Peyer's patch (tissue), 4 donors: ENCODE measurements around the gene ASZ1.

ENCODE experiments used
- POLR2A ChIP-seq, 2 donors: fragments of 450-650 bp; IDR thresholded peaks; one replicate each; pipeline ENCODE4 v1.5.1; 2017; ENCODE audit warnings: antibody characterized with exemption in 2 of 2, mild to moderate bottlenecking in 2 of 2, moderate library complexity in 2 of 2
- TF ChIP-seq, protein P1 (sequence below), 6 experiments: fragments of 450-650 bp in 4 of 6; fragments of 200-600 bp in 2 of 6; sonication (generic) in 1 of 6; IDR thresholded peaks; one replicate each; pipeline ENCODE4 v1.5.1; 2017 to 2019; ENCODE audit warnings: antibody characterized with exemption in 6 of 6, mild to moderate bottlenecking in 3 of 6, moderate library complexity in 1 of 6

DNA sequence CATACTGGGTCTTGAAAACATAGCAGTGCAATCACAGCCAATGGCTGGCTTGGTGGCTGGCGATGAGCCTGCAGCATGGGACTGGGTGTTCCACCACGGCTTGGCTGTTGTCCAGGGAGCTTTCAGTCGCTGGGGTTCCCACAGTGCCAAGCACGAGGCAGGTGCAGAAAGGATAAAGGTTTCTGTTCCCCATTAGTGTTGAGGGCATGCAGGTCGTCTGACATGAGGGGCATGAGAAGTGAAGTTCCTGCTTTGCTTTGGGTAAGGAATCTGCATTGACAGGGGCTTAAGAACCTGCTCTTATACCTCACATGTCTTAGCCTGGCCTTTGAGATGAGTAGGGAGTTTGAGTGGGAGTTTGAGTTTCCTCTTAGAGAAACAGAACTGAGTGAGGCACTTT, 43.5 kb upstream of the ASZ1 start:
- TF ChIP-seq, protein P1, sequence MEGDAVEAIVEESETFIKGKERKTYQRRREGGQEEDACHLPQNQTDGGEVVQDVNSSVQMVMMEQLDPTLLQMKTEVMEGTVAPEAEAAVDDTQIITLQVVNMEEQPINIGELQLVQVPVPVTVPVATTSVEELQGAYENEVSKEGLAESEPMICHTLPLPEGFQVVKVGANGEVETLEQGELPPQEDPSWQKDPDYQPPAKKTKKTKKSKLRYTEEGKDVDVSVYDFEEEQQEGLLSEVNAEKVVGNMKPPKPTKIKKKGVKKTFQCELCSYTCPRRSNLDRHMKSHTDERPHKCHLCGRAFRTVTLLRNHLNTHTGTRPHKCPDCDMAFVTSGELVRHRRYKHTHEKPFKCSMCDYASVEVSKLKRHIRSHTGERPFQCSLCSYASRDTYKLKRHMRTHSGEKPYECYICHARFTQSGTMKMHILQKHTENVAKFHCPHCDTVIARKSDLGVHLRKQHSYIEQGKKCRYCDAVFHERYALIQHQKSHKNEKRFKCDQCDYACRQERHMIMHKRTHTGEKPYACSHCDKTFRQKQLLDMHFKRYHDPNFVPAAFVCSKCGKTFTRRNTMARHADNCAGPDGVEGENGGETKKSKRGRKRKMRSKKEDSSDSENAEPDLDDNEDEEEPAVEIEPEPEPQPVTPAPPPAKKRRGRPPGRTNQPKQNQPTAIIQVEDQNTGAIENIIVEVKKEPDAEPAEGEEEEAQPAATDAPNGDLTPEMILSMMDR (IDR thresholded peaks at IDR 0.05), result no peak
- TF ChIP-seq POLR2A (IDR thresholded peaks at IDR 0.05), result no peak
